Tibial nerve (tissue), 4 donors: ENCODE data around the gene PLPP3.

Source experiments
- CTCF ChIP-seq, 5 experiments: fragments of 200-600 bp in 3 of 5; fragments of 450-650 bp in 2 of 5; sonication (generic) in 3 of 5; IDR thresholded peaks; one replicate each; pipeline ENCODE4 v1.5.1; 2016 to 2019; ENCODE audit warnings: antibody characterized with exemption in 5 of 5, mild to moderate bottlenecking in 3 of 5, moderate library complexity in 2 of 5
- EP300 ChIP-seq, 2 donors: sonication (generic); formaldehyde crosslinking; IDR thresholded peaks; one replicate each; pipeline ENCODE4 v1.6.1; 2017; ENCODE audit warnings: antibody characterized with exemption in 2 of 2, mild to moderate bottlenecking in 1 of 2
- POLR2A ChIP-seq, 2 donors: fragments of 450-650 bp; IDR thresholded peaks; one replicate each; pipeline ENCODE4 v1.6.1; 2017; ENCODE audit warnings: antibody characterized with exemption in 2 of 2, mild to moderate bottlenecking in 2 of 2, moderate library complexity in 2 of 2

- TF ChIP-seq CTCF (IDR thresholded peaks at IDR 0.05) (no peak), POLR2A (IDR thresholded peaks at IDR 0.05) (no peak), EP300 (IDR thresholded peaks at IDR 0.05) (peak in 1 of 2 donors; percentile 59)
Measured at GRCh38 chr1:56511364-56511763, 68.0 kb downstream of the PLPP3 start.
